Measurements from ENCODE around the gene FARP1. TPM values are rescaled to one million over a fixed set of nuclear protein-coding genes. Genes with fewer than 3 reads are reported as not detected.

The FARP1 gene
- total RNA-seq, 1 experiment from 2014 or later = 33.0 TPM

- in situ Hi-C loops (cut with HindIII; ENCODE audit: low pct_unique_long_range_greater_than_20kb, low sequenced_read_pairs) = no loop called here
- DNase-seq (ENCODE audit: low read depth) = no peak
Observed at GRCh38 chr13:98428256-98428966, 285.5 kb downstream of the FARP1 start.

- in situ Hi-C loops (cut with HindIII; ENCODE audit: low pct_unique_long_range_greater_than_20kb, low sequenced_read_pairs) = no loop called here
- no peak for DNase-seq (ENCODE audit: low read depth)
Observed at GRCh38 chr13:98429081-98429480, 286.2 kb downstream of the FARP1 start.

- in situ Hi-C loops (cut with HindIII; ENCODE audit: low pct_unique_long_range_greater_than_20kb, low sequenced_read_pairs) = no loop called here
- no peak for DNase-seq (ENCODE audit: low read depth)
Observed at GRCh38 chr13:98429531-98429930, 286.6 kb downstream of the FARP1 start.

GRCh38 chr13:98429977-98430736, 287.3 kb downstream of the FARP1 start:
- in situ Hi-C loops (cut with HindIII; ENCODE audit: low pct_unique_long_range_greater_than_20kb, low sequenced_read_pairs) = no loop called here
- no peak for DNase-seq (ENCODE audit: low read depth)

- in situ Hi-C loops (cut with HindIII; ENCODE audit: low pct_unique_long_range_greater_than_20kb, low sequenced_read_pairs) = no loop called here
Observed at GRCh38 chr13:98432638-98433037, 289.7 kb downstream of the FARP1 start.

DNA sequence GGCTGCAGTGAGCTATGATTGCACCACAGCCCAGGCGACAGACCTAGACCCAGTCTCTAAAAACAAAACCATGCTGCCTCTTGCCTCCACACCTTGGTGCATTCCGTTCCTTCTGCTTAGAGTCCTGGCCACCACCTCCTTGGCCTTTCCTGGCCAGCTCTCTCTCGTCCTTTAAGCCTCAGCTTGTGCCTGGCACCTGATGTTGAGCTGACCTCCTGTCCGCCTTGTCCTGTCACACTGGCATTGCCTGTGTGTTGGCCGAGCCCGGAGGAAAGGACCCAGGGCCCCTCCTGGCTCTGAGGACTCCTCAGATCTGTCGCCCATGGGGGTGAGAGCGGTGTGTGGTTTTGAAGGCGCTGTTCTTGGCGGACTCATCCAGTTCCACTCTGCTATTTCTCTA, 290.8 kb downstream of the FARP1 start:
- in situ Hi-C loops (cut with HindIII; ENCODE audit: low pct_unique_long_range_greater_than_20kb, low sequenced_read_pairs) = no loop called here

More at GRCh38 chr13:98432638-98433037, 289.7 kb downstream of the FARP1 start:
- no peak for DNase-seq (ENCODE audit: low read depth)

DNA sequence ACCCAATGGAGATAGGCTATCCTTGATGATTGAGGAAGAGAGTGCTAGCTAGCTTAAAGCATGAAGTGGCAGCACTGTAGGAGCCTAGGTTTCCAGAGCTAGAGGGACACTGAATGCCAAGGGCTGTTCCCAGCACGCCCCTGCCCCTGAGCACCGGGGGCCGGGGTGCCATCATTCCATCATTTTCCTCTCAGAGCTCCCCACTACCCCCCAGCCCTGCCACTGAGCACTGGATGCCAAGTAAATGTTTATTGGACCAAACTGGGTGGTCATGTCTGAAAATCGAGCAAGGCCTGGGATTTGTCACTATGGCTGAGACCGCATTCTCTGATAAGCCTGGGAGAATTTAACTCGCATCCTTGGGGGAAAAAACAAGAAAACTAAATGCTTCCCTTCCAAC, 291.2 kb downstream of the FARP1 start:
- in situ Hi-C loops (cut with HindIII; ENCODE audit: low pct_unique_long_range_greater_than_20kb, low sequenced_read_pairs) = no loop called here
- no peak for DNase-seq (ENCODE audit: low read depth)

More for the DNA sequence above, 290.8 kb downstream of the FARP1 start:
- no peak for DNase-seq (ENCODE audit: low read depth)

DNA sequence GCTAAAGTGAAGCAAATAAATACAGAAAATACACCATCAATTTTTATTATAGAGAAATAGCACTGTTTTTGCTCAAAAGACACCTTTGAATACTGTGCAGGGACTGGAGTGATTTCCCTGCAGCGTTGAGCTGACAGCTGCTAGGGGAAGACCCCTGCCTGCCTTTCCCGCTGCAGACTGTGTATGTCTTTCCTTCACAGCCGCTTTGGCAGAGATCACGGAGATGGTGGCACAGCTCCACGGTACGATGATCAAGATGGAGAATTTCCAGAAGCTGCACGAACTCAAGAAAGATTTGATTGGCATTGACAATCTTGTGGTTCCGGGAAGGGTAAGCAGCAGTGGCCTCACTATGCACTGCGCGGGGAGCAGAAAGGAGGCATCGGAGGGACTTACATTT, 292.5 kb downstream of the FARP1 start:
- in situ Hi-C loops (cut with HindIII; ENCODE audit: low pct_unique_long_range_greater_than_20kb, low sequenced_read_pairs) = no loop called here
- DNase-seq (ENCODE audit: low read depth) = no peak

DNA sequence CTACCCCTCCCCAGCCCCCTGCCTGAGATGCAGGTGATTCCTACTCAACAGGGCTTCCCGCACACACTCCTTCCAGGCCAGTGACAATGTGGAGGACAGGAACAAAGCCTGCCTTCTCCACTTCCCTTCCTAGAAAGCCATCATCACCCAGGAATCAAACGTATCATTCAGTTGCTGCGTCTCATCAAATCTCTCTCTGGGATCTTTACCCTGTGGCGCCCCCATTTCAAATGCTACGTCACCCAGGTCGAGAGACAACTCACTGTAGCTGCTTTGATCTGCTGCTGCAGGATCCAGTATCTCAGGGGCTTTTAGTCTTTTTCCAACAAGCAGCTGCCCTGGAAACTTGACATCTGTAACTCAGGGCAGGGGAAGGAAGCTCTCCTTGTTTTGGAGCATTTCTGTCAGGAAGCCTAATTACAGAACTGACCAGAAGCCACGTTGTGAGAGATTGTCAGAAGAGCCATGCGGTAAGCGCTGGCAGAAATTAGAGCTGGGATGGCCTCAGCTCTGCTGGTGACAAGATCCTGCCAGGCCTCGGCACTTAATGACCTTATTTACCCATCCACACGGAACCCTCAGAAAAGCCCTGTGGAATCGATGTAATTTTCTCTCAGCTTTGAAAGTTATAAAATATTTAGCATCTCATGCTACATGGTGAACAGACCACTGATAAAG, 293.5 kb downstream of the FARP1 start:
- in situ Hi-C loops (cut with HindIII; ENCODE audit: low pct_unique_long_range_greater_than_20kb, low sequenced_read_pairs) = no loop called here
- DNase-seq (ENCODE audit: low read depth) = no peak

DNA sequence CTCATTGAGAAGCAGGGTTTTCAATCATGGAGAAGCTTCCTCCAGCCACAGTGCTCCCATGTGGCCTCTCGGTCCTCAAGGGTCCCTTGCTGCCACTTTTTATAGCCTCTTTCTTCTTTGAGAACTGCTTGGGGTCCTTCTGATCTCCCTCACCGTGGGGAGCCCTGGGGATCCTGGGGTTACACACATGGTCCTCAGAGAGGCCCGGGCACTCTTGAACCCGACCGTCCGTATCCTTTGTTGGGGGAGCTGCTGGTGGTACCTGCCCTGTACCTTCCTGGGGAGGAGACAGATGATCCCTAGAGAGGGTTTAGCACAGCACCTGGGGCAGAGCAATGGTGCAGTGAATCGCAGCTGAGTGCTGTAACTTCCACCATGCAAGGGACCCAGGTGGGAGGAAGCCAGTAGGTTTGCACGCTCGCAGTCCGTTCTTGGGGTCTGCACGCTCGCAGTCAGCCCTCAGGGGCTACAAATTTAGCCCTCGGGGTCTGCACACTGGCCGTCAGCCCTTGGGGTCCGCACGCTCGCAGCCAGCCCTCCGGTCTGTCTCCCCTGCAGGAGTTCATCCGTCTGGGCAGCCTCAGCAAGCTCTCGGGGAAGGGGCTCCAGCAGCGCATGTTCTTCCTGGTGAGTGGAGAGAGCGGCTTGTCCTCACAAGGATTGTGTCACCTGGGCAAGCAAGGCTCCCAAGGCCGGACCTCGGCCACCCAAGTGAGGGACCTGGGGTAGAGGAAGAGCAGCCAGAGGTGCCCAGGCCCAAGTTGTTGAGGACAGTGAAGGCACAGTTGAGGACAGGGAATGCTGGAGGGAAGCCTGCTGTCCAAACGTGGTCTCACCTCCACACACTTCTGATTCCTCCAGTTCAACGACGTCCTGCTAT, 295.6 kb downstream of the FARP1 start:
- no peak for DNase-seq (ENCODE audit: low read depth)
- in situ Hi-C loops (cut with HindIII; ENCODE audit: low pct_unique_long_range_greater_than_20kb, low sequenced_read_pairs) = no loop called here

DNA sequence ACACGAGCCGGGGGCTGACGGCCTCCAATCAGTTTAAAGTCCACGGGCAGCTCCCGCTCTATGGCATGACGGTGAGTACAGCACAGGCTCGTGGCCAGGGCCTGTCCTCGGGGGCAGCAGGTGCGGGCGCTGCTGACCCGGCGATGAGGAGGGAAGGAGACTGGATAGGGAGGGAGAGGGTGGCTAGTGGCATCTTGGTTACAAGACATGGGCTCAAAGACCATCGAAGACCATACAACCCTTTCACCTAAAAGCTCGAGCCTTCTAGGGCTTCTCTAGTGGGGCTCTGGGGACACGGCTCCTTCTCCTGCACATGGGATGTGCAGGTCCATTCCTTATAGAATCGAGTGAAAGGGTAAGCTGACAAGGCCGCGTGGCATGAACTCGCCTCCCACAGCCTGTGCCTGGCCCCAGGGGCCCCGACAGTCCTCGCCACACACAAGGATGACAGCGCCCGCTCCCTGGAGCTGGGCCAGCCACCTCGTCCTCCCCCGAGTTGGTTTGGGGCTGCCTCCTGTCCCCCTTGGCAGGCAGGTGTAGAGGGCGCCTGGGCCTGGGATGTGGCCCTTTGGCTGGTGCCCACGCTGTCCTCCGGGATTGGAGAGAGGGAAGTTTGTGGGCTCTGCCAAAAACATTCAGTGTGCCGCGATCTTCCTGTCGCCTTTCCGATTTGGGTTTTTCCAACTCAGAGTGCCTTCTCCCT, 296.4 kb downstream of the FARP1 start:
- no peak for DNase-seq (ENCODE audit: low read depth)
- in situ Hi-C loops (cut with HindIII; ENCODE audit: low pct_unique_long_range_greater_than_20kb, low sequenced_read_pairs) = no loop called here

GRCh38 chr13:98439896-98440295, 297.0 kb downstream of the FARP1 start:
- in situ Hi-C loops (cut with HindIII; ENCODE audit: low pct_unique_long_range_greater_than_20kb, low sequenced_read_pairs) = no loop called here
- no peak for DNase-seq (ENCODE audit: low read depth)

GRCh38 chr13:98440390-98441055, 297.6 kb downstream of the FARP1 start:
- DNase-seq (ENCODE audit: low read depth) = no peak
- in situ Hi-C loops (cut with HindIII; ENCODE audit: low pct_unique_long_range_greater_than_20kb, low sequenced_read_pairs) = no loop called here

DNA sequence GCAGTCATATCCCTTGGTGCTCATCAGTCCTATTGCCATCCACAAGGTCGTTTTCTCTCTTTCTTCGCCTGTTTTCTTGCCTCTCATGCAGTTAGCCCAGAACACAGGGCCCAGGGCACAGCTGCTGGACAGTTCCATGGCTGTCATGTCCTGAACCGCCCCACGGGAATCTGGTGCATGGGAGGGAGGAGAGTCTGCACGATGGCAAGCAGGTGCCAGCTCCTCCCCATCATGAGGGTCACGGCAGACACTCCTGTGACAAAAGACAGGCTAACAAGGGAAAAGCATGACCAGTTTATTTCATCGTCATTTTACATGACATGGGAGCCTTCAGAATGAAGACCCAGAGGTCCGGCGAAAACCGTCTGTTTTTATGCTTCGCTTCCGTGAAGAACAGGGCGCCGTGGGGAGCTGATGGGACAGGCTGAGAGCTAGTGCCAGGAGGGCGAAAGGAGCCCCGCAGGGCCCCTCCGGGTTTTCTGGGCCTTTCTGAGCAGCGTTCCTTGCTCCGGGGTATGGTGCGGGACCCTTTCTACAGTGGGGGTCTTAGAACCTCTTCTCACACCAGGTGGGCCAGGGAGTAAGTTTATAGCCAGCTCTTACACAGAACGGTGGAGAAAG, 298.3 kb downstream of the FARP1 start:
- in situ Hi-C loops (cut with HindIII; ENCODE audit: low pct_unique_long_range_greater_than_20kb, low sequenced_read_pairs) = no loop called here
- no peak for DNase-seq (ENCODE audit: low read depth)

DNA sequence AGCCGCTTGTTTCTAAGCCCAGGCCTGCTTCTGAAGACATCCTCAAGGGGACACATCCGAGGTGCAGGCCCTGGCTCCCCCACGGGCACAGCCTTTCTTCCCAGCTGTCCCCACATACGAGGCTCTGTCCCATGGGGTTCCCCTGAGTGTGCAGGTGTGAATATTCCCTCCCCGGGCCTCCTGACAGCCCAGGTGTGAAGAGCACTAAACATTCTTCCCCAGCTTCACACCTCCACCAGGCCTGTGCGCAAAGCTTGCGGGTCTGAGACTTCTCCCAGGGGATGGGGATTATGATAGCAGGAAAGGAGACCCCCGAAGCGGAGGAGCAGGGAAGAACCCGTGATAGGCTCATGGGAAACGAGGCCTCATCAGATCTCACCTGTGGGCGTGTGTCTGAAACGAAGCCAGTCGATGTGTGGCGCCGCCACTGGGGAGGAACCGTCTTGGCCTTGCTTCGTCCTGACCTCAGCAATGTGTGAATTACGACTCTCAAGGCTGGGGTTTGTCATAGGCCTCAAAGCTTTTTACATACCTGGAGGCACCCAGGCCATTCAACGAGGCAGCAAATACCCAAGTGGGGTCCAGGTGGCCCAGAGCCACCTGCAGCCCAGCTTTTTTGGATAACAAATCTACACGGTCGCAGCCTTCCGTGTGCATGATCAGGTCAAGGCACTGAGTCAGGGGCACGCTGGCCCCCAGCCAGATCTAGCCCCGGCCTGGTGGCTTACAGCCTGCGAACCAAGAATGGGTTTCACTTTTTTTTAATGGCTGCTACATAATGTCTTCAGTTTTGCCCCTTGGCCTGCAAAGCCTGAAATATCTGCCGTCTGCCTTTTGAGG, 299.7 kb downstream of the FARP1 start:
- DNase-seq (ENCODE audit: low read depth) = no peak
- in situ Hi-C loops (cut with HindIII; ENCODE audit: low pct_unique_long_range_greater_than_20kb, low sequenced_read_pairs) = no loop called here

DNA sequence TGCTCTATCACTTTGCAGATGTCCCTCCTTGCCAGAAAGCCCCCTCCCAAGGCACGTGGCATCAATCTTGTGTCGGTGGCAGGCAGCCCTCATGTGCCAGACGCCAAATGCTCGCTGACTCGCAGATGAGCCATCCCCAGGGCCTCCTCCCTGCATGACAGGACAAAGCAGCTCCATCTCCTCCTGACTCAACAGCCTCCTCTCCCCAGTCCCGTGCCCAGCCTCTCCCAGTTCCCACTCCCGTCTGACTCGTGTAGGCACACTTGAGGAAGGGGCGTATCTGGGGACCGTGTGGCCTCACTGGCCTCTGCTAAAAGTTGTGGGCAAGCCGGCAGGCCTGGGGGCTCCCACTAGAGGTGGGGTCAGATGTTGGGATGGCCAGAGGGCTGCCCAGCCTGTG, 300.4 kb downstream of the FARP1 start:
- in situ Hi-C loops (cut with HindIII; ENCODE audit: low pct_unique_long_range_greater_than_20kb, low sequenced_read_pairs) = no loop called here
- peak; percentile 52 for DNase-seq (ENCODE audit: low read depth)

Data from Caki2 (cell line).